ENCODE results near the gene DUXB. TPM values are rescaled to one million over a fixed set of nuclear protein-coding genes. Genes with fewer than 3 reads are reported as not detected.

Gene DUXB
- total and polyA plus RNA-seq, 2 of the 13 experiments (the other 11 are each of a cell fraction or from before 2014, with no cell fraction given): not detected

GRCh38 chr16:75714661-75715060 lies 13.4 kb upstream of the DUXB start (continued):
- TF ChIP-seq, protein P1, sequence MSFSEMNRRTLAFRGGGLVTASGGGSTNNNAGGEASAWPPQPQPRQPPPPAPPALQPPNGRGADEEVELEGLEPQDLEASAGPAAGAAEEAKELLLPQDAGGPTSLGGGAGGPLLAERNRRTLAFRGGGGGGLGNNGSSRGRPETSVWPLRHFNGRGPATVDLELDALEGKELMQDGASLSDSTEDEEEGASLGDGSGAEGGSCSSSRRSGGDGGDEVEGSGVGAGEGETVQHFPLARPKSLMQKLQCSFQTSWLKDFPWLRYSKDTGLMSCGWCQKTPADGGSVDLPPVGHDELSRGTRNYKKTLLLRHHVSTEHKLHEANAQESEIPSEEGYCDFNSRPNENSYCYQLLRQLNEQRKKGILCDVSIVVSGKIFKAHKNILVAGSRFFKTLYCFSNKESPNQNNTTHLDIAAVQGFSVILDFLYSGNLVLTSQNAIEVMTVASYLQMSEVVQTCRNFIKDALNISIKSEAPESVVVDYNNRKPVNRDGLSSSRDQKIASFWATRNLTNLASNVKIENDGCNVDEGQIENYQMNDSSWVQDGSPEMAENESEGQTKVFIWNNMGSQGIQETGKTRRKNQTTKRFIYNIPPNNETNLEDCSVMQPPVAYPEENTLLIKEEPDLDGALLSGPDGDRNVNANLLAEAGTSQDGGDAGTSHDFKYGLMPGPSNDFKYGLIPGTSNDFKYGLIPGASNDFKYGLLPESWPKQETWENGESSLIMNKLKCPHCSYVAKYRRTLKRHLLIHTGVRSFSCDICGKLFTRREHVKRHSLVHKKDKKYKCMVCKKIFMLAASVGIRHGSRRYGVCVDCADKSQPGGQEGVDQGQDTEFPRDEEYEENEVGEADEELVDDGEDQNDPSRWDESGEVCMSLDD (CRISPR knock-in tag; IDR thresholded peaks at IDR 0.05; ENCODE audit: borderline replicate concordance): no peak
- no peak for TF ChIP-seq STAT5B (CRISPR knock-in tag; IDR thresholded peaks at IDR 0.05)
- TF ChIP-seq, protein P2, sequence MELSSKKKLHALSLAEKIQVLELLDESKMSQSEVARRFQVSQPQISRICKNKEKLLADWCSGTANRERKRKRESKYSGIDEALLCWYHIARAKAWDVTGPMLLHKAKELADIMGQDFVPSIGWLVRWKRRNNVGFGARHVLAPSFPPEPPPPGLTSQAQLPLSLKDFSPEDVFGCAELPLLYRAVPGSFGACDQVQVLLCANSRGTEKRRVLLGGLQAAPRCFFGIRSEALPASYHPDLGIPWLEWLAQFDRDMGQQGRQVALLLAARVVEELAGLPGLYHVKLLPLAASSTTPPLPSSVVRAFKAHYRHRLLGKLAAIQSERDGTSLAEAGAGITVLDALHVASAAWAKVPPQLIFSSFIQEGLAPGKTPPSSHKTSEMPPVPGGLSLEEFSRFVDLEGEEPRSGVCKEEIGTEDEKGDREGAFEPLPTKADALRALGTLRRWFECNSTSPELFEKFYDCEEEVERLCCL (CRISPR knock-in tag; IDR thresholded peaks at IDR 0.05; ENCODE audit: borderline replicate concordance): no peak
- TF ChIP-seq, protein P3, sequence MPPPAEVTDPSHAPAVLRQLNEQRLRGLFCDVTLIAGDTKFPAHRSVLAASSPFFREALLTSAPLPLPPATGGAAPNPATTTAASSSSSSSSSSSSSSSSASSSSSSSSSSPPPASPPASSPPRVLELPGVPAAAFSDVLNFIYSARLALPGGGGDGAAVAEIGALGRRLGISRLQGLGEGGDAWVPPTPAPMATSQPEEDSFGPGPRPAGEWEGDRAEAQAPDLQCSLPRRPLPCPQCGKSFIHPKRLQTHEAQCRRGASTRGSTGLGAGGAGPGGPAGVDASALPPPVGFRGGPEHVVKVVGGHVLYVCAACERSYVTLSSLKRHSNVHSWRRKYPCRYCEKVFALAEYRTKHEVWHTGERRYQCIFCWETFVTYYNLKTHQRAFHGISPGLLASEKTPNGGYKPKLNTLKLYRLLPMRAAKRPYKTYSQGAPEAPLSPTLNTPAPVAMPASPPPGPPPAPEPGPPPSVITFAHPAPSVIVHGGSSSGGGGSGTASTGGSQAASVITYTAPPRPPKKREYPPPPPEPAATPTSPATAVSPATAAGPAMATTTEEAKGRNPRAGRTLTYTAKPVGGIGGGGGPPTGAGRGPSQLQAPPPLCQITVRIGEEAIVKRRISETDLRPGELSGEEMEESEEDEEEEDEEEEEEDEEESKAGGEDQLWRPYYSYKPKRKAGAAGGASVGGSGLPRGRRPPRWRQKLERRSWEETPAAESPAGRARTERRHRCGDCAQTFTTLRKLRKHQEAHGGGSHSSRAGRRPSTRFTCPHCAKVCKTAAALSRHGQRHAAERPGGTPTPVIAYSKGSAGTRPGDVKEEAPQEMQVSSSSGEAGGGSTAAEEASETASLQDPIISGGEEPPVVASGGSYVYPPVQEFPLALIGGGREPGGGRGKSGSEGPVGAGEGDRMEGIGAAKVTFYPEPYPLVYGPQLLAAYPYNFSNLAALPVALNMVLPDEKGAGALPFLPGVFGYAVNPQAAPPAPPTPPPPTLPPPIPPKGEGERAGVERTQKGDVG (CRISPR knock-in tag; IDR thresholded peaks at IDR 0.05; ENCODE audit: borderline replicate concordance): no peak

DNA sequence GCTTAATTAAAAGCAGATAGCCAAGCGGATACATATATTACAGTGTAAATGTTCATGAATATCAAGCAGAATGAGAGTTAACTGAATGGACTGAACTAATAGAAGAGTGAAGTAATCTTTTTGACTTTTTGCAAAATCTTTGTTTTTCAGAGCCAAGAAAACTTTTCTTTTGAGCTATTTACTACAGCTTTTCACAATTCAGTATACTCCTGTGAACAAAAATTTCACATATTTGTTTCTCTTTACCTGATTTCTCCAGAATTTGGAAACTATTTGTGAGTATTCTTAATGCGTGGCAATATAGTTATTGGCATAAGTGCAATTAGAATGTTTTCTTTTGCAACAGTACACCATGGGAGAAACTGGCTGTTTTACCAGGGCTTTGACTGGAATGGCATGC lies 9.1 kb upstream of the DUXB start:
- Histone ChIP-seq H4K20me1 (ENCODE audit: insufficient read depth, low read length) (no peaks in the 10 kb centered on the region), H3K4me3 (replicated peaks in 1 of 3; ENCODE audit: insufficient read depth in 1 of 3, low read depth in 2 of 3, low read length in 3 of 3) (no peak overlapping the region), H2AFZ (ENCODE audit: low read length) (no peak overlapping the region), H3K9ac (ENCODE audit: insufficient read depth, low read depth, low read length) (no peak overlapping the region), H3K27me3 (ENCODE audit: control insufficient read depth in 1 of 2, insufficient read depth in 2 of 2, low read length in 2 of 2) (no peaks in the 10 kb centered on the region; a peak in 2 of 5 replicates), H3K9me3 (ENCODE audit: low read length) (peaks cover 16% of the 10 kb centered on the region), H3K79me2 (ENCODE audit: insufficient read depth, low read length) (no peaks in the 10 kb centered on the region), H3K27ac (ENCODE audit: extremely low read length, insufficient read depth, low read length) (no peak overlapping the region), H3K4me1 (ENCODE audit: insufficient read depth, low read length) (no peaks in the 10 kb centered on the region), H3K4me2 (ENCODE audit: low read depth, low read length) (no peak overlapping the region), H3K36me3 (replicated peaks in 1 of 2; ENCODE audit: control insufficient read depth in 1 of 2, insufficient read depth in 2 of 2, low read length in 2 of 2) (no peaks in the 10 kb centered on the region)
- in situ Hi-C loops (cut with HindIII; ENCODE audit: extremely low pct_ligation_motif_present, low pct_unique_long_range_greater_than_20kb): no loop called here
- ChIA-PET CTCF (ENCODE audit: low intra/inter-chr PET ratio, low total read pairs) (no interaction called here), POLR2A (no interaction called here)
- BruUV-seq (replicated peaks): no TSS peak
- FAIRE-seq: no peak
- WGBS (ENCODE audit: low lambda C conversion rate): 56% methylated on average over 2 of the region's 2 CpGs
- TF ChIP-seq MYC (CRISPR knock-in tag; IDR thresholded peaks at IDR 0.05; ENCODE audit: borderline replicate concordance) (no peak), ZBED4 (CRISPR knock-in tag; IDR thresholded peaks at IDR 0.05; ENCODE audit: borderline replicate concordance) (no peak)
- no peak for DNase-seq (ENCODE audit: low spot score)
- no peak for ATAC-seq
- intact Hi-C loops (cut with micrococcal nuclease; ENCODE audit: unreplicated experiment): no loop called here
